Suprapubic skin (tissue), 4 donors: Measurements from ENCODE around the gene NFIC. TPM values are rescaled to one million over a fixed set of nuclear protein-coding genes. Genes with fewer than 3 reads are reported as not detected.

Experiments used
- DNase-seq, 2 donors: peaks; one replicate each; pipeline ENCODE4 v3.0.0-alpha.2; 2019; ENCODE audit warnings: low spot score in 2 of 2
- H3K27ac ChIP-seq: fragments of 200-600 bp; sonication (generic); one replicate; pipeline ENCODE4 v1.5.1; 2019
- H3K27me3 ChIP-seq: fragments of 200-600 bp; sonication (generic); one replicate; pipeline ENCODE4 v1.5.1; 2019
- H3K36me3 ChIP-seq: fragments of 200-600 bp; sonication (generic); one replicate; pipeline ENCODE4 v1.5.1; 2019
- H3K4me1 ChIP-seq: fragments of 200-600 bp; sonication (generic); one replicate; pipeline ENCODE4 v1.5.1; 2019
- H3K4me3 ChIP-seq: fragments of 200-600 bp; sonication (generic); one replicate; pipeline ENCODE4 v1.5.1; 2019; ENCODE audit warnings: mild to moderate bottlenecking
- H3K9me3 ChIP-seq: fragments of 200-600 bp; sonication (generic); one replicate; pipeline ENCODE4 v1.5.1; 2019
- EP300 ChIP-seq: sonication (generic); formaldehyde crosslinking; IDR thresholded peaks from one replicate; pipeline ENCODE4 v1.6.1; 2017; ENCODE audit warnings: antibody characterized with exemption
- POLR2A ChIP-seq, 2 donors: fragments of 450-650 bp; IDR thresholded peaks; one replicate each; pipeline ENCODE4 v1.6.1; 2017; ENCODE audit warnings: antibody characterized with exemption in 2 of 2, mild to moderate bottlenecking in 2 of 2, moderate library complexity in 2 of 2
- POLR2AphosphoS5 ChIP-seq, 3 donors: sonication (generic); formaldehyde crosslinking; IDR thresholded peaks; one replicate each; pipeline ENCODE4 v1.6.1; 2017; ENCODE audit warnings: antibody characterized with exemption in 3 of 3
- WGBS: methylation state at CpG from one replicate; pipeline ENCODE4 v1.1.5; 2018; 5-methylcytosine and 5-hydroxymethylcytosine counted together
- total RNA-seq, 4 donors: library from RNA; depleted of rRNA; stranded (reverse); fragments of >200 nt; gene quantifications; one replicate each; pipeline ENCODE4 v1.1.0, GENCODE V29; 2016
- TF ChIP-seq, protein P1 (sequence below), 2 donors: fragments of 200-600 bp in 1 of 2; fragments of 450-650 bp in 1 of 2; sonication (generic) in 1 of 2; IDR thresholded peaks; one replicate each; pipeline ENCODE4 v1.5.1; 2016 to 2019; ENCODE audit warnings: antibody characterized with exemption in 2 of 2, mild to moderate bottlenecking in 1 of 2, moderate library complexity in 1 of 2

Gene NFIC
- total RNA-seq, 4 donors from 2014 or later, result 135 to 234 (median 194) TPM

DNA sequence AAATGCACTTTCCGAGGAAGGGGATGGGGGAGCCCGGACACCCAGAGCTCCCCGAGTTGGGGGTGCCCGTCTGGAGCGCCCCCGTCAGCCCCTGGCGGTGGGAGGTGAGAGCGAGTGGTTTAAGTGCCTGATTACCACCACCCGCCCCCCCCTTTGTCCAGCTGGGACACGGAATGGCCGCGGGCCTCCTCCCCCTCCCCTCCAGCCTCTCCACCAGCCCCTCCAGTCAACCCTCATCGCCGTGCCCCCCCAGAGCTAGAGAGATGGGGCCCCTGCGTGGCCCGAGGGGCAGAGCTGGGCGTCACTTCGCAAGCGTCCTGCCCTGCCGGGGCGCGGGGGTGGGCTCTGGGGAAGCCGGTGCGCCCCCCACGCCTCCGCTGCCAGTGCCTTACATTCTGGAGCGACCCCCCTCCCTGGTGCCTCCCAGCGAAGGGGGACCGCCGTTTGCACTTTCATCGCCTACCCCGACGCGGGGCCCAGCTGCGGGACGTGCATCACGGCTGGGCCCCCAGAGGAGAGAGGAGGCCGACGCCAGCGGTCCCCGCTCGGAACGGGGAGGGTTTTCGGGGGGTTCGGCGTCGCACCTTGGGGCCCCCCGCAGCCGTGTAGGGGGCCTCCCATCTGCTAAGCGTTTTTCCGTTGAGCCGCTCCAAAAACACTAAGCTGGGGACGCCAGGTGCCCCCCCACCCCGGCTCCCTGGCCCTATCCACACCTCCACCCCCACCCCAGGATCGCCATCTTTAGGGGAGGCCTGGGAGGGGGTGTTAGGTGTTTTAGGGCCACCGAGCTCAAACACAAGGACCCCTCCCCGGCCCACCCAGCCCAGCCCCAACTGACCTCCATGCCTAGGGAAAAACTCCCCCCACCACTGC is 97.6 kb downstream of the NFIC start:
- no peak for DNase-seq
- H3K27ac ChIP-seq, result no peak overlapping the region
- 82% methylated on average over 51 of the region's 57 CpGs for WGBS
- no peaks in the 10 kb centered on the region for H3K9me3 ChIP-seq
- TF ChIP-seq POLR2A (IDR thresholded peaks at IDR 0.05) (no peak), POLR2AphosphoS5 (IDR thresholded peaks at IDR 0.05) (no peak), EP300 (no peak)
- TF ChIP-seq, protein P1, sequence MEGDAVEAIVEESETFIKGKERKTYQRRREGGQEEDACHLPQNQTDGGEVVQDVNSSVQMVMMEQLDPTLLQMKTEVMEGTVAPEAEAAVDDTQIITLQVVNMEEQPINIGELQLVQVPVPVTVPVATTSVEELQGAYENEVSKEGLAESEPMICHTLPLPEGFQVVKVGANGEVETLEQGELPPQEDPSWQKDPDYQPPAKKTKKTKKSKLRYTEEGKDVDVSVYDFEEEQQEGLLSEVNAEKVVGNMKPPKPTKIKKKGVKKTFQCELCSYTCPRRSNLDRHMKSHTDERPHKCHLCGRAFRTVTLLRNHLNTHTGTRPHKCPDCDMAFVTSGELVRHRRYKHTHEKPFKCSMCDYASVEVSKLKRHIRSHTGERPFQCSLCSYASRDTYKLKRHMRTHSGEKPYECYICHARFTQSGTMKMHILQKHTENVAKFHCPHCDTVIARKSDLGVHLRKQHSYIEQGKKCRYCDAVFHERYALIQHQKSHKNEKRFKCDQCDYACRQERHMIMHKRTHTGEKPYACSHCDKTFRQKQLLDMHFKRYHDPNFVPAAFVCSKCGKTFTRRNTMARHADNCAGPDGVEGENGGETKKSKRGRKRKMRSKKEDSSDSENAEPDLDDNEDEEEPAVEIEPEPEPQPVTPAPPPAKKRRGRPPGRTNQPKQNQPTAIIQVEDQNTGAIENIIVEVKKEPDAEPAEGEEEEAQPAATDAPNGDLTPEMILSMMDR (IDR thresholded peaks at IDR 0.05), result no peak
- H3K36me3 ChIP-seq, result peaks cover 29% of the 10 kb centered on the region
- no peak overlapping the region for H3K4me3 ChIP-seq
- H3K4me1 ChIP-seq, result peaks cover 33% of the 10 kb centered on the region
- no peaks in the 10 kb centered on the region for H3K27me3 ChIP-seq

DNA sequence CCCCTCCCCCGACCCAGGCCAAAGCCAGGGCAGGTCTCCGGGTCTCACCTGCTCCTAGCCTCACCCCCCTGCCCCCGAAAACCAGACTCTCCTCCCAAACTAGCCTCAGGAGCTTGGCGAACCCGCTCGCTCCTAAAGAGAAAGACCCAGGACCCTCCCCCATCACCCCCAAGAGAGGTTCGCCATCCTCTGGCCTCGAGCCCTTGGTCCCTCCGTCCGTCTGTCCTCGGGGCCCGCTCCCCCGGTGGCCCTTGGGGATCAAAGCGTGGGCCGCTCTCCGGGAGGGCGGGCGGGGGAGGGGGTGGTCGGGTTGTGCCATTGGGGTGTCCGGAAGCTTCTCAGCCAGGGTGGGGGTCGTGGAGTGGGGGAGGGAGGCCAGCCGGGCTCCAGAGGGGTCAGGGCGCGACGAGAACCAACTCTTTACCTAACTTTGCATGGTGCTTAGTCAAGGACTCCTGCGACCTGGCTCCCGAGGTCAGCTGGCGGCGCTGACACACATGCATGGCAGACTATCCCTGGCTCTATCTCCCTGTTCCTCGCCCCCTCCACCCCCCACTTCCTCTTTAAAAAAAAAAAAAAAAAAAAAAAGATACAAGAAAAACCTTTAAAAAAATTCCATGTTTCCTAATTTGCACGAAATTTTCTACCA is 98.3 kb downstream of the NFIC start:
- Histone ChIP-seq H3K9me3 (no peaks in the 10 kb centered on the region), H3K4me3 (no peak overlapping the region), H3K4me1 (peaks cover 29% of the 10 kb centered on the region), H3K27me3 (no peaks in the 10 kb centered on the region), H3K27ac (no peak overlapping the region), H3K36me3 (peaks cover 29% of the 10 kb centered on the region)
- TF ChIP-seq, protein P1 (IDR thresholded peaks at IDR 0.05), result no peak
- TF ChIP-seq EP300 (no peak), POLR2AphosphoS5 (IDR thresholded peaks at IDR 0.05) (no peak), POLR2A (IDR thresholded peaks at IDR 0.05) (no peak)
- no peak for DNase-seq
- 77% methylated on average over 12 of the region's 31 CpGs for WGBS

DNA sequence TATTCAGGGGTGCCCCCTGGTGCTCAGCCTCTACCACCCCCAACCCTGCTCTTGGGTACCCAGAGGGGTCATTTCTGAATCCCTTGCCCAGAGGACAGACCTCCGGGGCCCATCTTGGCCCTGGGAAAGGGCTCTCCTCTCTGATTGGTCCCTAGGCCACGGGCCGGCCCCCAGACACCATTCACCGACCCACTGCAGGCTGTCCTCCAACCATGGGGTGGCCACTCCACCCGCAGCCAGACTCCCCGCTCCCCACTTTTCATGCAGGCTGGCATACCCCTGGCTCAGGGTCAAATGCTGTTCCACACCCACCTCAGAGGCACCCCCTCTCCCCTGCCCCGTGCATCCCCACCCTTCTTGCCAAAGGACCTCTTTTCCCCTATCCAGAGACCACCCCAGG is 99.2 kb downstream of the NFIC start:
- Histone ChIP-seq H3K27me3 (no peaks in the 10 kb centered on the region), H3K4me1 (peaks cover 26% of the 10 kb centered on the region), H3K36me3 (peaks cover 29% of the 10 kb centered on the region), H3K4me3 (no peak overlapping the region), H3K9me3 (no peaks in the 10 kb centered on the region), H3K27ac (no peak overlapping the region)
- no peak for DNase-seq
- TF ChIP-seq, protein P1 (IDR thresholded peaks at IDR 0.05), result no peak
- TF ChIP-seq POLR2AphosphoS5 (IDR thresholded peaks at IDR 0.05), result no peak
- no peak for TF ChIP-seq EP300
- TF ChIP-seq POLR2A (IDR thresholded peaks at IDR 0.05), result no peak
- WGBS, result 79% methylated on average over 7 of the region's 7 CpGs

DNA sequence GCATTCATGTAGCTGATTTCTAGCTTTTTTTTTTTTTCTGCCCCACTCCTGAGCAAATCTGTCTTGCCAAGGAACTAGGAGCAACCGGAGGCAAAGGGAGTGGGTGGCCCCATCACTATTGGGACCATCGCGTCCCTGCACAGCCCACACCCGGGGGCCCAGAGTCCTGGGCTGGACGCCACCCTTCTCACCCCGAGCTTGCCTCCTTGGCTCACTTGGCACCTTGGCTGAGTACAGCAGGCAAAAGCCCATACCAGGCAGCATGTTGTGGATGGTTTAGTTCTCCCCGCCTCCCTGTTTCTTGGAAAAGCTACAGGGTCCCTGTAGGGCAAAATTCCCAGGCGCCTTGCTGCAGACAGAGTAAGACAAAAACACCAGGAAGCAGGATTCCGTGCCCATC is 100.3 kb downstream of the NFIC start:
- H3K4me3 ChIP-seq, result no peak overlapping the region
- H3K27me3 ChIP-seq, result no peaks in the 10 kb centered on the region
- no peaks in the 10 kb centered on the region for H3K9me3 ChIP-seq
- DNase-seq, result no peak
- no peak overlapping the region for H3K27ac ChIP-seq
- H3K36me3 ChIP-seq, result peaks cover 25% of the 10 kb centered on the region
- TF ChIP-seq, protein P1 (IDR thresholded peaks at IDR 0.05), result no peak
- TF ChIP-seq POLR2A (IDR thresholded peaks at IDR 0.05) (no peak), EP300 (no peak), POLR2AphosphoS5 (IDR thresholded peaks at IDR 0.05) (no peak)
- WGBS, result 36% methylated on average over 9 of the region's 9 CpGs
- peaks cover 26% of the 10 kb centered on the region for H3K4me1 ChIP-seq
